Erythroblast (primary cell): ENCODE measurements around the gene NUF2.

ENCODE experiments used
- DNase-seq, 2 experiments: peaks; one replicate each; lab custom pipeline; 2025; lab: John Stamatoyannopoulos, UW
- GATA1 ChIP-seq: IDR thresholded peaks from 2 replicates; pipeline ENCODE4 v1.6.1; 2011; ENCODE audit warnings: low read depth, mild to moderate bottlenecking, control low read depth, low read length, moderate library complexity
- POLR2A ChIP-seq: IDR thresholded peaks from 2 replicates; pipeline ENCODE4 v1.6.1; 2011; ENCODE audit warnings: mild to moderate bottlenecking, low read length

Gene NUF2

GRCh38 chr1:163366555-163366954 lies 44.8 kb downstream of the NUF2 start:
- no peak for DNase-seq
- TF ChIP-seq POLR2A (no peak), GATA1 (no peak)

DNA sequence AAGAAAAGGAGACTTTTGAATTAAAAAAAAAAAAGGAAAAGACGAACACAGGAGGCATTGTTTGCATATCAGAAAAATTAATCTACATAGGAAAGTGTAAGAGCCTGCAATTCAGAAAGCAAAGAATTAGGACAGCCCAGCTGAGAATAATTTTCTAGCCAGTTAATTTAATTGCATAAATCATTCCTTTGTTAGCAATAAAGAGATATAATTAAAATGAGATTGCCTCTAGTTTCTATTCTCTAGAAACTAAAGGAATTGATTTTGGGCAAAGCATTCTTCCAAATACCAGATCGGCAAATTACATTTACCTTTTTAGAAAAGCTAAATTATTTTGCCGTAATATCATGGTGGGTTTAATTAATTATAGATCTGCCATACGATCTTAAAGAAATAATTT lies 46.0 kb downstream of the NUF2 start:
- TF ChIP-seq GATA1 (no peak), POLR2A (no peak)
- no peak for DNase-seq

DNA sequence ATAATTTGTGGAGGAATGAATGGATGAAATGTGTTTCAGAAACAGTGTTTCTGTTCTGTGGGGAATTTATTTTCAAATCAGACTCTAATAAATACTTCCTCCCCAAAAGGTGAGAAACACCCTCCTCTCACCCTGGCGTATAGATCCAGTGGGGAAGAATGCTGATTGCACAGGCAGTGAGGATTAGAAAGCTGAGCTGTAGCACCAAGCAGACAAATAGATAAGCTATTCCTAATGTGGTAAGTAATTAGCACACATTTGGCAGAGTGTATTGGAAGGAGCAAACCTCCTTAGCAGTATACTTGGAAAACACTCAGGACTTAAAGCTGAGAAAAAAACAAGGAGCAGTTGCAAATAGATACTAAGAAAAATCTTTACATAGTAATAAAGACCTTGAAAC lies 50.8 kb downstream of the NUF2 start:
- DNase-seq: no peak
- TF ChIP-seq GATA1 (no peak), POLR2A (no peak)

- TF ChIP-seq POLR2A (no peak), GATA1 (no peak)
- no peak for DNase-seq
Observed at GRCh38 chr1:163378554-163378953, 56.8 kb downstream of the NUF2 start.

- DNase-seq: no peak
- TF ChIP-seq POLR2A (no peak), GATA1 (no peak)
Observed at GRCh38 chr1:163379801-163380200, 58.0 kb downstream of the NUF2 start.

DNA sequence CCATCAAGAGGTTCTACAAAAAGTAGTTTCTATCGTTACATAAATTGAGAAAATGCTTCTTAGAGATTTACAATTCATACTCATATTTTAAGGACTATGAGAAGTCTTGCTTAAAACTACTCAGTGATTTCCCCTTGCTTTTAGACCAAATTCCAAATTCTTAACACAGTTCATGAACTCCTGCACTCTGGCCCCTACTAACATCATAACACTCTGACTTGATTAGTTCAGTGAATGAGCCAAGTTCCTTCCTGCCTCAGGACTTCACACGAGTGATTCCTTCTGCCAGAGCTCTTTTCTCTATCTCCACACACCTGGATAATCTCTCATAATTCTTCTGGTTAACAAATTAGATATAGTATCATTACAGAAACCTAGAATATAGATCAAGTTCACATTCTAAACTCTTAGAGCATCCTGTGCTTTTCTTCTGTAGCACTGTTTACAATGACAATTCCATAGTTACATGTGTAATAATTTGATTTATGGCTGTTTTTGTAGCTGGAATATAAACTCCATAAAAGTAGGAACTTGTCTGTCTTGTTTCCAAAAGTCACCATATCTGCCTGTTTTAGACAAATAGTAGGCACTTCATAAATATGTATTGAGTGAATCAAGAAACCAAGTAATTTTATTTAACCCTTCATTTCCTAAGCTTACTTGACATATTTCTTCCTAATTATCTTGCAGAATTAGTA lies 59.9 kb downstream of the NUF2 start:
- no peak for TF ChIP-seq GATA1
- no peak for TF ChIP-seq POLR2A
- no peak for DNase-seq

DNA sequence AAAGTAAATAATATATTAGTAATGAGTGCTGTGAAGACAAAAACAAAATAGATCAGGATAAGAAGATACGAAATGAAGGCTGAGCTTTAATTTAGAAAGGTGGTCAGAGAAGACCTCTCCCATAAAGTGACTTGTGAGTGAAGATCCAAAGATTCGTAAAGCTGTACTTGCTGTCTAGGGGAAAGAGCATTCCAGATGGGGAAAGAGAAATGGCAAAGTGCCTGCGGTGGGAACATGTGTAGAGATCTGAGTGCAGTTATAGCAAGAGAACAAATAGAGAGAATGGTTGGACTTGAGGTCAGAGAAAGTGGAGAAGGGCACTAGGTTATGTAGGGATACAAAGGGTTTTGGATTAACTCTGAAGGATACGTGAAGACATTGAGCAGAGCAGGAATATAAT lies 60.6 kb downstream of the NUF2 start:
- TF ChIP-seq GATA1: no peak
- no peak for TF ChIP-seq POLR2A
- no peak for DNase-seq

GRCh38 chr1:163387146-163387545 lies 65.4 kb downstream of the NUF2 start:
- no peak for TF ChIP-seq POLR2A
- no peak for TF ChIP-seq GATA1
- no peak for DNase-seq

GRCh38 chr1:163388970-163389369 lies 67.2 kb downstream of the NUF2 start:
- no peak for DNase-seq
- TF ChIP-seq POLR2A (no peak), GATA1 (no peak)

- no peak for DNase-seq
- no peak for TF ChIP-seq GATA1
- TF ChIP-seq POLR2A: no peak
Observed at GRCh38 chr1:163395790-163396189, 74.0 kb downstream of the NUF2 start.

DNA sequence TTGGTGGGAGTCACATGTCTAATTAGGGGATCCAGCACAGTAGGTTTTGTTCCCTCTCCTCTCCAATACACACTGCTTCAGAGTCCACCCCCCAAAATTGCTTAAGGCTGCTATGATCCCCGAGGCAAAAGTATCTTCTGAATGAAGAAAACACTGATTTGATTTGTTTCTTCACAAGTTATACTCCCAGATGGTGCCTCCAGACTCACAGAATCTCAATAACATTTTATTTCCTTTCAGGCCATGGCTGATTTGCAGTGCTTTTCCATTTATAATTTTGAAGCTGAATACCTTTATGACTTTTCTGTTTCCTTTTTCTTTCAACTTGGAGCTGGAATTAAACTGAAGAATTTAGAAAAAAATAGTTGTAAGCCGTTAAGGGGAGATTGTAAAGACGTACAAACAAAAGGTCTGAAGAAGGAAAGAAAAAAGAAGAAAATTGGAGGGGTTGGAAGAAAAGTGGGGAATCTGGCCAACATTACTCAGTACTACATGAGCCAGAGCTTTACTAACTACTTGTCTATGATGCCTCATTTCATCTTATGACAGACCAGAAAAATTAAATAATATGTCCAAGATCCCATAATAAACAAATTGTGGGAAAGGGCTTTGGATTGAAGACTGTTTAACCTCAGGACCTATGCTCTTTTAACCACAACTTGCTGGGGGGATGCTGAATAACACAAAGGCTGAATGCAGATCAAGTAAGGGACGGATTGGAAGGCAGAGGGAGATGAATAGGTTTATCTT lies 75.9 kb downstream of the NUF2 start:
- DNase-seq: no peak
- TF ChIP-seq POLR2A (no peak), GATA1 (no peak)

- DNase-seq: no peak
- no peak for TF ChIP-seq POLR2A
Observed at GRCh38 chr1:163399001-163399400, 77.2 kb downstream of the NUF2 start.

GRCh38 chr1:163399976-163400601 lies 78.3 kb downstream of the NUF2 start:
- TF ChIP-seq GATA1 (no peak), POLR2A (no peak)
- no peak for DNase-seq

GRCh38 chr1:163401211-163401610 lies 79.5 kb downstream of the NUF2 start:
- DNase-seq: no peak
- TF ChIP-seq POLR2A (no peak), GATA1 (no peak)
